CD4-positive, CD25-positive, alpha-beta regulatory T cell (primary cell): ENCODE results near the gene IL36RN. TPM values are rescaled to one million over a fixed set of nuclear protein-coding genes. Genes with fewer than 3 reads are reported as not detected.

Experiments used
- ATAC-seq, 2 donors: fragments of 150-1000 bp; cut with Tn5 transposase; one replicate each; pipeline ENCODE4 v1.10.0; 2021; ENCODE audit warnings: low read depth in 2 of 2, moderate number of reproducible peaks in 2 of 2, moderate library complexity in 1 of 2
- DNase-seq, 3 donors: peaks; one replicate each; pipeline versions ENCODE4 v3.0.0 to v3.0.0-alpha.2; 2012 to 2022; ENCODE audit warnings: mixed read lengths in 1 of 3
- H3K27ac ChIP-seq: one replicate; pipeline ENCODE4 v1.7.0; 2013; ENCODE audit warnings: mild to moderate bottlenecking, low read length; ENCODE audit not compliant: insufficient read depth, poor library complexity, severe bottlenecking
- H3K27me3 ChIP-seq: one replicate; pipeline ENCODE4 v1.7.0; 2013; ENCODE audit warnings: low read length; ENCODE audit not compliant: control insufficient read depth, insufficient read depth
- H3K36me3 ChIP-seq: one replicate; pipeline ENCODE4 v1.7.0; 2013; ENCODE audit warnings: mild to moderate bottlenecking, low read length, moderate library complexity; ENCODE audit not compliant: control insufficient read depth, insufficient read depth
- H3K4me1 ChIP-seq: 2 replicates; pipeline ENCODE4 v1.7.0; 2013; ENCODE audit warnings: mild to moderate bottlenecking, low read length; ENCODE audit not compliant: insufficient read depth, control insufficient read depth, poor library complexity, severe bottlenecking
- H3K4me3 ChIP-seq: one replicate; pipeline ENCODE4 v1.7.0; 2013; ENCODE audit warnings: low read depth, mild to moderate bottlenecking, low read length, moderate library complexity
- H3K9me3 ChIP-seq, 2 experiments: 1 replicate in 1 of 2; 2 replicates in 1 of 2; pipeline ENCODE4 v1.7.0; 2013; ENCODE audit warnings: low read length in 2 of 2, mild to moderate bottlenecking in 1 of 2, moderate library complexity in 1 of 2; ENCODE audit not compliant: control insufficient read depth in 2 of 2
- H3K27ac Mint-ChIP-seq, 3 donors: one replicate each; pipeline ENCODE4 v1.8.0; 2020 to 2022; ENCODE audit warnings: mild to moderate bottlenecking in 3 of 3, mixed read lengths in 3 of 3, moderate library complexity in 2 of 3
- H3K27me3 Mint-ChIP-seq: one replicate; pipeline ENCODE4 v1.8.0; 2022; ENCODE audit warnings: mild to moderate bottlenecking, mixed read lengths
- H3K36me3 Mint-ChIP-seq: one replicate; pipeline ENCODE4 v1.8.0; 2020; ENCODE audit warnings: mixed read lengths
- H3K4me1 Mint-ChIP-seq, 4 donors: one replicate each; pipeline ENCODE4 v1.8.0; 2020 to 2022; ENCODE audit warnings: mixed read lengths in 4 of 4, mild to moderate bottlenecking in 1 of 4
- H3K4me3 Mint-ChIP-seq, 4 donors: one replicate each; pipeline ENCODE4 v1.8.0; 2020 to 2022; ENCODE audit warnings: mild to moderate bottlenecking in 4 of 4, mixed read lengths in 4 of 4, moderate library complexity in 3 of 4
- H3K9me3 Mint-ChIP-seq, 7 donors: one replicate each; pipeline ENCODE4 v1.8.0; 2020 to 2022; ENCODE audit warnings: mixed read lengths in 7 of 7, mild to moderate bottlenecking in 3 of 7, moderate library complexity in 2 of 7
- polyA plus RNA-seq, 4 donors: library from polyadenylated mRNA; unstranded; fragments of 300-500 nt; fragmentation: Illumina TruSeq; gene quantifications; one replicate each; pipeline ENCODE4 v1.2.3, GENCODE V29; 2021
- total RNA-seq: library from RNA; stranded (reverse); gene quantifications from one replicate; pipeline ENCODE4 v1.2.3, GENCODE V29; 2022

Gene IL36RN
- total and polyA plus RNA-seq, 5 donors from 2014 or later, result not detected

- ATAC-seq (no peak), DNase-seq (no peak)
- Mint-ChIP-seq H3K9me3 (peaks cover 0 to 20% (median 3%) of the 10 kb centered on the region in 7 donors), H3K27ac (no peak overlapping the region), H3K4me1 (no peaks in the 10 kb centered on the region), H3K27me3 (peaks cover 34% of the 10 kb centered on the region), H3K36me3 (peaks cover under 1% of the 10 kb centered on the region), H3K4me3 (no peak overlapping the region)
- peaks cover 4% of the 10 kb centered on the region for H3K27me3 ChIP-seq
- no peak overlapping the region for H3K27ac ChIP-seq
- no peak overlapping the region for H3K4me3 ChIP-seq
- H3K36me3 ChIP-seq, result no peaks in the 10 kb centered on the region
- H3K9me3 ChIP-seq, result peaks cover 4 to 5% of the 10 kb centered on the region in 2 experiments
- no peaks in the 10 kb centered on the region for H3K4me1 ChIP-seq
Observed at GRCh38 chr2:113050921-113051895, 7.8 kb upstream of the IL36RN start.

- Histone ChIP-seq H3K4me3 (no peak within 1 kb of the TSS), H3K9me3 (peaks cover 4 to 5% of the 10 kb centered on the region in 2 experiments), H3K36me3 (no peaks in the 10 kb centered on the region), H3K27ac (no peak within 1 kb of the TSS), H3K27me3 (peaks cover under 1% of the 10 kb centered on the region), H3K4me1 (no peaks in the 10 kb centered on the region)
- H3K36me3 Mint-ChIP-seq, result peaks cover 3% of the 10 kb centered on the region
- peaks cover 0 to 22% (median 3%) of the 10 kb centered on the region in 7 donors for H3K9me3 Mint-ChIP-seq
- H3K27ac Mint-ChIP-seq, result peak within 1 kb of the TSS in 1 of 3 donors; percentile 85
- peaks cover 24% of the 10 kb centered on the region for H3K27me3 Mint-ChIP-seq
- H3K4me3 Mint-ChIP-seq, result peak within 1 kb of the TSS in 1 of 4 donors; percentile 89
- no peak for DNase-seq
- H3K4me1 Mint-ChIP-seq, result no peaks in the 10 kb centered on the region
- ATAC-seq, result no peak
Observed at GRCh38 chr2:113052396-113052917, 6.5 kb upstream of the IL36RN start, which contains the start of gene IL36B. Gene IL36B, minus strand, starts transcription at chr2:113052867.

- Mint-ChIP-seq H3K4me1 (no peaks in the 10 kb centered on the region), H3K4me3 (peak overlapping the region in 1 of 4 donors; percentile 89), H3K36me3 (peaks cover 3% of the 10 kb centered on the region), H3K27me3 (peaks cover 19% of the 10 kb centered on the region), H3K27ac (no peak overlapping the region), H3K9me3 (peaks cover 0 to 22% (median 2%) of the 10 kb centered on the region in 7 donors)
- peaks cover 4 to 5% of the 10 kb centered on the region in 2 experiments for H3K9me3 ChIP-seq
- DNase-seq (no peak), ATAC-seq (no peak)
- H3K36me3 ChIP-seq, result no peaks in the 10 kb centered on the region
- no peak overlapping the region for H3K27ac ChIP-seq
- H3K4me3 ChIP-seq, result no peak overlapping the region
- H3K27me3 ChIP-seq, result no peaks in the 10 kb centered on the region
- H3K4me1 ChIP-seq, result no peaks in the 10 kb centered on the region
Observed at GRCh38 chr2:113053666-113054065, 5.3 kb upstream of the IL36RN start.

- Histone ChIP-seq H3K9me3 (peaks cover 4 to 5% of the 10 kb centered on the region in 2 experiments), H3K27ac (no peak overlapping the region), H3K4me1 (no peaks in the 10 kb centered on the region), H3K36me3 (no peaks in the 10 kb centered on the region), H3K4me3 (no peak overlapping the region), H3K27me3 (no peaks in the 10 kb centered on the region)
- Mint-ChIP-seq H3K4me3 (no peak overlapping the region), H3K27me3 (peaks cover 16% of the 10 kb centered on the region), H3K27ac (no peak overlapping the region), H3K9me3 (peaks cover 0 to 22% (median 2%) of the 10 kb centered on the region in 7 donors), H3K36me3 (peaks cover 3% of the 10 kb centered on the region), H3K4me1 (no peaks in the 10 kb centered on the region)
- DNase-seq, result no peak
- ATAC-seq, result no peak
Observed at GRCh38 chr2:113054066-113054465, 4.9 kb upstream of the IL36RN start.

GRCh38 chr2:113056521-113056920 is 2.5 kb upstream of the IL36RN start:
- peaks cover 0 to 22% (median 2%) of the 10 kb centered on the region in 7 donors for H3K9me3 Mint-ChIP-seq
- H3K4me1 ChIP-seq, result no peaks in the 10 kb centered on the region
- no peaks in the 10 kb centered on the region for H3K36me3 ChIP-seq
- H3K36me3 Mint-ChIP-seq, result peaks cover 3% of the 10 kb centered on the region
- peaks cover 4 to 5% of the 10 kb centered on the region in 2 experiments for H3K9me3 ChIP-seq
- H3K4me3 ChIP-seq, result no peak overlapping the region
- no peak overlapping the region for H3K4me3 Mint-ChIP-seq
- no peaks in the 10 kb centered on the region for H3K27me3 ChIP-seq
- ATAC-seq (no peak), DNase-seq (no peak)
- peaks cover 9% of the 10 kb centered on the region for H3K27me3 Mint-ChIP-seq
- peaks cover 0 to 3% (median 0%) of the 10 kb centered on the region in 4 donors for H3K4me1 Mint-ChIP-seq
- no peak overlapping the region for H3K27ac ChIP-seq
- no peak overlapping the region for H3K27ac Mint-ChIP-seq

- ATAC-seq (no peak), DNase-seq (no peak)
- Mint-ChIP-seq H3K4me3 (no peak overlapping the region), H3K9me3 (peaks cover 0 to 22% (median 2%) of the 10 kb centered on the region in 7 donors), H3K27me3 (peaks cover 9% of the 10 kb centered on the region), H3K27ac (no peak overlapping the region), H3K4me1 (peaks cover 0 to 4% (median 0%) of the 10 kb centered on the region in 4 donors), H3K36me3 (peaks cover 3% of the 10 kb centered on the region)
- Histone ChIP-seq H3K27me3 (no peaks in the 10 kb centered on the region), H3K36me3 (no peaks in the 10 kb centered on the region), H3K9me3 (peaks cover 4 to 5% of the 10 kb centered on the region in 2 experiments), H3K27ac (no peak overlapping the region), H3K4me3 (no peak overlapping the region), H3K4me1 (no peaks in the 10 kb centered on the region)
Observed at GRCh38 chr2:113057117-113057516, 1.9 kb upstream of the IL36RN start.

GRCh38 chr2:113058411-113058994 is 495 bp upstream of the IL36RN start:
- H3K27me3 ChIP-seq, result no peaks in the 10 kb centered on the region
- no peak overlapping the region for H3K4me3 ChIP-seq
- no peak for ATAC-seq
- H3K4me3 Mint-ChIP-seq, result no peak overlapping the region
- peaks cover 0 to 22% (median 2%) of the 10 kb centered on the region in 7 donors for H3K9me3 Mint-ChIP-seq
- no peak for DNase-seq
- H3K36me3 ChIP-seq, result no peaks in the 10 kb centered on the region
- no peaks in the 10 kb centered on the region for H3K4me1 ChIP-seq
- peaks cover 4 to 5% of the 10 kb centered on the region in 2 experiments for H3K9me3 ChIP-seq
- H3K4me1 Mint-ChIP-seq, result peaks cover 0 to 4% (median 0%) of the 10 kb centered on the region in 4 donors
- peaks cover 5% of the 10 kb centered on the region for H3K27me3 Mint-ChIP-seq
- H3K27ac ChIP-seq, result no peak overlapping the region
- H3K27ac Mint-ChIP-seq, result no peak overlapping the region
- peaks cover 3% of the 10 kb centered on the region for H3K36me3 Mint-ChIP-seq
